ENCODE data around the gene GRAMD4.

The GRAMD4 gene

GRCh38 chr22:46592390-46592872 is 27.8 kb upstream of the GRAMD4 start:
- Histone ChIP-seq H3K27me3 (ENCODE audit: control insufficient read depth, insufficient read depth, low read length) (no peaks in the 10 kb centered on the region), H3K9ac (ENCODE audit: low read length) (no peak overlapping the region), H3K4me1 (ENCODE audit: control insufficient read depth, insufficient read depth, low read length) (peaks cover 30% of the 10 kb centered on the region; the same call in 1 of the 2 replicates)

GRCh38 chr22:46593211-46593681 is 26.9 kb upstream of the GRAMD4 start:
- Histone ChIP-seq H3K27ac (ENCODE audit: low read depth, low read length) (no peak overlapping the region), H3K9ac (ENCODE audit: low read length) (no peak overlapping the region), H3K9me3 (ENCODE audit: control insufficient read depth, insufficient read depth, low read depth, low read length) (no peaks in the 10 kb centered on the region), H3K36me3 (ENCODE audit: control insufficient read depth, insufficient read depth, low read length) (no peaks in the 10 kb centered on the region), H3K4me3 (ENCODE audit: low read depth, low read length) (no peak overlapping the region), H3K4me1 (ENCODE audit: control insufficient read depth, insufficient read depth, low read length) (peaks cover 28% of the 10 kb centered on the region; the same call in 1 of the 2 replicates), H3K27me3 (ENCODE audit: control insufficient read depth, insufficient read depth, low read length) (no peaks in the 10 kb centered on the region)

More at GRCh38 chr22:46592390-46592872, 27.8 kb upstream of the GRAMD4 start:
- H3K27ac ChIP-seq (ENCODE audit: low read depth, low read length) = no peak overlapping the region
- H3K9me3 ChIP-seq (ENCODE audit: control insufficient read depth, insufficient read depth, low read depth, low read length) = no peaks in the 10 kb centered on the region
- no peak overlapping the region for H3K4me3 ChIP-seq (ENCODE audit: low read depth, low read length)
- H3K36me3 ChIP-seq (ENCODE audit: control insufficient read depth, insufficient read depth, low read length) = no peaks in the 10 kb centered on the region

GRCh38 chr22:46593996-46594946 is 25.9 kb upstream of the GRAMD4 start:
- Histone ChIP-seq H3K4me1 (ENCODE audit: control insufficient read depth, insufficient read depth, low read length) (peaks cover 21% of the 10 kb centered on the region; the same call in 1 of the 2 replicates), H3K9ac (ENCODE audit: low read length) (no peak overlapping the region), H3K27me3 (ENCODE audit: control insufficient read depth, insufficient read depth, low read length) (no peaks in the 10 kb centered on the region), H3K9me3 (ENCODE audit: control insufficient read depth, insufficient read depth, low read depth, low read length) (no peaks in the 10 kb centered on the region), H3K36me3 (ENCODE audit: control insufficient read depth, insufficient read depth, low read length) (no peaks in the 10 kb centered on the region), H3K4me3 (ENCODE audit: low read depth, low read length) (no peak overlapping the region), H3K27ac (ENCODE audit: low read depth, low read length) (no peak overlapping the region)

GRCh38 chr22:46594947-46595298 is 25.3 kb upstream of the GRAMD4 start:
- no peaks in the 10 kb centered on the region for H3K27me3 ChIP-seq (ENCODE audit: control insufficient read depth, insufficient read depth, low read length)
- H3K9me3 ChIP-seq (ENCODE audit: control insufficient read depth, insufficient read depth, low read depth, low read length) = no peaks in the 10 kb centered on the region
- H3K4me3 ChIP-seq (ENCODE audit: low read depth, low read length) = no peak overlapping the region
- peaks cover 14% of the 10 kb centered on the region; the same call in 1 of the 2 replicates for H3K4me1 ChIP-seq (ENCODE audit: control insufficient read depth, insufficient read depth, low read length)
- H3K9ac ChIP-seq (ENCODE audit: low read length) = no peak overlapping the region
- H3K27ac ChIP-seq (ENCODE audit: low read depth, low read length) = no peak overlapping the region
- H3K36me3 ChIP-seq (ENCODE audit: control insufficient read depth, insufficient read depth, low read length) = no peaks in the 10 kb centered on the region

GRCh38 chr22:46595545-46595944 is 24.6 kb upstream of the GRAMD4 start:
- no peak overlapping the region for H3K4me3 ChIP-seq (ENCODE audit: low read depth, low read length)
- H3K27me3 ChIP-seq (ENCODE audit: control insufficient read depth, insufficient read depth, low read length) = no peaks in the 10 kb centered on the region
- H3K9ac ChIP-seq (ENCODE audit: low read length) = no peak overlapping the region
- H3K4me1 ChIP-seq (ENCODE audit: control insufficient read depth, insufficient read depth, low read length) = peaks cover 8% of the 10 kb centered on the region; the same call in 1 of the 2 replicates
- H3K27ac ChIP-seq (ENCODE audit: low read depth, low read length) = no peak overlapping the region
- no peaks in the 10 kb centered on the region for H3K36me3 ChIP-seq (ENCODE audit: control insufficient read depth, insufficient read depth, low read length)
- H3K9me3 ChIP-seq (ENCODE audit: control insufficient read depth, insufficient read depth, low read depth, low read length) = no peaks in the 10 kb centered on the region

GRCh38 chr22:46596032-46596441 is 24.1 kb upstream of the GRAMD4 start:
- Histone ChIP-seq H3K9me3 (ENCODE audit: control insufficient read depth, insufficient read depth, low read depth, low read length) (no peaks in the 10 kb centered on the region), H3K4me1 (ENCODE audit: control insufficient read depth, insufficient read depth, low read length) (peaks cover 8% of the 10 kb centered on the region; the same call in 1 of the 2 replicates), H3K9ac (ENCODE audit: low read length) (no peak overlapping the region), H3K27me3 (ENCODE audit: control insufficient read depth, insufficient read depth, low read length) (no peaks in the 10 kb centered on the region), H3K27ac (ENCODE audit: low read depth, low read length) (no peak overlapping the region), H3K36me3 (ENCODE audit: control insufficient read depth, insufficient read depth, low read length) (no peaks in the 10 kb centered on the region), H3K4me3 (ENCODE audit: low read depth, low read length) (no peak overlapping the region)

- no peak overlapping the region for H3K4me3 ChIP-seq (ENCODE audit: low read depth, low read length)
- H3K27ac ChIP-seq (ENCODE audit: low read depth, low read length) = no peak overlapping the region
- no peaks in the 10 kb centered on the region for H3K27me3 ChIP-seq (ENCODE audit: control insufficient read depth, insufficient read depth, low read length)
- H3K36me3 ChIP-seq (ENCODE audit: control insufficient read depth, insufficient read depth, low read length) = no peaks in the 10 kb centered on the region
- no peak overlapping the region for H3K9ac ChIP-seq (ENCODE audit: low read length)
- H3K9me3 ChIP-seq (ENCODE audit: control insufficient read depth, insufficient read depth, low read depth, low read length) = no peaks in the 10 kb centered on the region
- peaks cover 7% of the 10 kb centered on the region; the same call in 1 of the 2 replicates for H3K4me1 ChIP-seq (ENCODE audit: control insufficient read depth, insufficient read depth, low read length)
Observed at GRCh38 chr22:46596819-46597218, 23.4 kb upstream of the GRAMD4 start.

- no peak overlapping the region for H3K9ac ChIP-seq (ENCODE audit: low read length)
- no peaks in the 10 kb centered on the region; the same call in 1 of the 2 replicates for H3K4me1 ChIP-seq (ENCODE audit: control insufficient read depth, insufficient read depth, low read length)
- H3K4me3 ChIP-seq (ENCODE audit: low read depth, low read length) = no peak overlapping the region
- H3K9me3 ChIP-seq (ENCODE audit: control insufficient read depth, insufficient read depth, low read depth, low read length) = no peaks in the 10 kb centered on the region
- no peak overlapping the region for H3K27ac ChIP-seq (ENCODE audit: low read depth, low read length)
- no peaks in the 10 kb centered on the region for H3K36me3 ChIP-seq (ENCODE audit: control insufficient read depth, insufficient read depth, low read length)
- H3K27me3 ChIP-seq (ENCODE audit: control insufficient read depth, insufficient read depth, low read length) = no peaks in the 10 kb centered on the region
Observed at GRCh38 chr22:46598224-46598623, 22.0 kb upstream of the GRAMD4 start.

- Histone ChIP-seq H3K36me3 (ENCODE audit: control insufficient read depth, insufficient read depth, low read length) (no peaks in the 10 kb centered on the region), H3K27me3 (ENCODE audit: control insufficient read depth, insufficient read depth, low read length) (no peaks in the 10 kb centered on the region), H3K9ac (ENCODE audit: low read length) (no peak overlapping the region), H3K4me3 (ENCODE audit: low read depth, low read length) (no peak overlapping the region), H3K9me3 (ENCODE audit: control insufficient read depth, insufficient read depth, low read depth, low read length) (no peaks in the 10 kb centered on the region), H3K27ac (ENCODE audit: low read depth, low read length) (no peak overlapping the region), H3K4me1 (ENCODE audit: control insufficient read depth, insufficient read depth, low read length) (peaks cover under 1% of the 10 kb centered on the region; the same call in 1 of the 2 replicates)
Observed at GRCh38 chr22:46598737-46599424, 21.3 kb upstream of the GRAMD4 start.

GRCh38 chr22:46600273-46600796 is 19.9 kb upstream of the GRAMD4 start:
- Histone ChIP-seq H3K36me3 (ENCODE audit: control insufficient read depth, insufficient read depth, low read length) (no peaks in the 10 kb centered on the region), H3K9ac (ENCODE audit: low read length) (no peak overlapping the region), H3K27ac (ENCODE audit: low read depth, low read length) (no peak overlapping the region), H3K27me3 (ENCODE audit: control insufficient read depth, insufficient read depth, low read length) (no peaks in the 10 kb centered on the region), H3K4me1 (ENCODE audit: control insufficient read depth, insufficient read depth, low read length) (peaks cover 8% of the 10 kb centered on the region; the same call in 1 of the 2 replicates), H3K9me3 (ENCODE audit: control insufficient read depth, insufficient read depth, low read depth, low read length) (no peaks in the 10 kb centered on the region), H3K4me3 (ENCODE audit: low read depth, low read length) (no peak overlapping the region)
